Measurements from ENCODE around the gene DBT. TPM values are rescaled to one million over a fixed set of nuclear protein-coding genes. Genes with fewer than 3 reads are reported as not detected.
"Not testable (repeated sequence)": the region's sequence is repeated elsewhere in the genome, so short reads cannot be mapped to it uniquely, and the experiment has no call there.

The DBT gene
- total RNA-seq: 10 to 100 TPM; 12.3 to 12.5 TPM

DNA sequence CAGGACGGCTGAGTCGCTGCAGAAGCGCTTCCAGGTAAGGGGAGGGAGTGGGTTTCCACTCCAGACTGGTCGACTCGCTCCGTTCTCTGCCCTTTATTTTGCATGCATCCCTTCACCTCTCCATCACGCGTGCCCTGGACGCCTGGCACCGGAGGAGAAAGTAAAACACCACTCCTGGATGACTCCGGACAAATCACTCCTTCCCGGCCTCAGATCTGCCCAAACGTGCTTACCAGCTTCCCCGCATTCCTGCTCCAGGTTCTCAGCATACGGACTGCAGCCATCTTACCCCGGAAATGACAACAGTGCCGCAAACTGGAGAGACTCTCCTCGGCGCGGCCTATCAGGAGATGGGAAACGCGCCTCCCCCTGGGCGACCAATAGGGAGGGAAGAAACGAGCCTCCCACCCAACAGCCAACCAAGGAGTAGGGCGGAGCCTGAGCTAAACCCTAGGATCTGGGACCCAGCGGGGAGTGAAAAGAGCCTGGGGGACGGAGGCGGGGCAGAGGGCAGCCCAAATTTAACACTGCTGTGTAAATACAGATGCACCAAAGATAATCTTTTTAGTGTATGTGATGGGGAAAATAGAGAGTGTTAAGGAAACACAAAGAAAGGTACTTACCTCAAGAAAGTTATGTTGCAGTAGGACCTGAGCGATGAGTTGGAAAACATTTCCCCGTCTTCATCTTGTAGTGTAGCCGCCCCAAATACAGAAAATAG lies at the start of gene DBT:
Gene DBT (minus strand): TSS at position 298 of the 721 bp plus-strand sequence. CDS start 14 bp downstream, at position 284.
- Mint-ChIP-seq H3K9me3 (no peaks in the 10 kb centered on the region), H3K4me3 (no peak within 1 kb of the TSS), H3K36me3 (ENCODE audit: low read depth) (no peaks in the 10 kb centered on the region), H3K4me1 (ENCODE audit: low read depth) (peaks cover 18% of the 10 kb centered on the region), H3K27me3 (ENCODE audit: low read depth) (no peaks in the 10 kb centered on the region), H3K27ac (no peak within 1 kb of the TSS)
- peak; percentile 97 for DNase-seq
- intact Hi-C loops (cut with micrococcal nuclease): loop anchor here (1.0 to 5.0 kb wide), 9 partner anchors 17 to 1377 kb away; partner anchors contain the start of genes AGL, RTCA and TRMT13
- CTCF ChIA-PET: interaction anchor here (0.8 to 1.5 kb wide), 3 partner anchors 15 to 214 kb away, joined by 3 to 5 read pairs (median 3); partner anchors contain the start of gene TRMT13

DNA sequence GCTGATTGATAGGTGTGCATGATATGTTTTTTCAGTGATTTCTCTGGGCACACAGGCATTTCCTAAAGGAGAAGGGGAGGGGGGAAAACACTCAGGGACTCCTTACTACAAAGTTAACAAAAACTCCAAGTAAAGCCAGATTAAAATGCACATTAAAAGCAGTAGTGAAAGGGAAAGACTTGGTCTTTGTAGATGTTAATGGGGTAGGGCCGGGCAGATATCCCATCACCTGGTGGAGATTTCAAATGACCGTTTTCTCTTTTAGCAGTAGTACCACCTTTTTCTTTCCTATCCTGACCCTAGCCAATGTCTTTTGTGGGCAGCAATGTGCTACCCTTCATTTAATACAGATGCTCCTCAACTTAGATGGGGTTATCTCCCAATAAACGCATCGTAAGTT lies 48.9 kb upstream of the DBT start:
- H3K27me3 Mint-ChIP-seq (ENCODE audit: low read depth): no peaks in the 10 kb centered on the region
- H3K9me3 Mint-ChIP-seq: no peaks in the 10 kb centered on the region
- no peaks in the 10 kb centered on the region for H3K36me3 Mint-ChIP-seq (ENCODE audit: low read depth)
- peaks cover 5% of the 10 kb centered on the region for H3K4me1 Mint-ChIP-seq (ENCODE audit: low read depth)
- no peak for DNase-seq
- intact Hi-C loops (cut with micrococcal nuclease): no loop called here
- H3K4me3 Mint-ChIP-seq: no peak overlapping the region
- CTCF ChIA-PET: interaction anchor here (1.2 kb wide), 2 partner anchors 9 to 161 kb away, joined by 3 read pairs; no protein-coding TSS in a partner anchor
- H3K27ac Mint-ChIP-seq: no peak overlapping the region

DNA sequence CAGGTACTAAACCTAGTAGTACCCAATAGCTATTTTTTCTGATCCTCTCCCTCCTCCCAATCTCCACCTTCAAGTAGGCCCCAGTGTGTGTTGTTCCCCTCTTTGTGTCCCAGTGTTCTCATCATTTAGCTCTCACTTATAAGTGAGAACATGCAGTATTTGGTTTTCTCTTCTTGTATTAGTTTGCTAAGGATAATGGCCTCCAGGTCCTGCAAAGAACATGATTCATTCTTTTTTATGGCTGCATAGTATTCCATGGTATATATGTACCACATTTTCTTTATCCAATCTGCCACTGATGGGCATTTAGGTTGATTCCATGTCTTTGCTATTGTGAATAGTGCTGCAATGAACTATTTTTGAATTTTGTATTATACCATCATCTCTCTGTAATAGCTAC lies 47.4 kb upstream of the DBT start:
- H3K4me3 Mint-ChIP-seq; H3K27ac Mint-ChIP-seq; DNase-seq; H3K9me3 Mint-ChIP-seq; intact Hi-C loops (cut with micrococcal nuclease); H3K27me3 Mint-ChIP-seq (ENCODE audit: low read depth); H3K4me1 Mint-ChIP-seq (ENCODE audit: low read depth); H3K36me3 Mint-ChIP-seq (ENCODE audit: low read depth): not testable (repeated sequence)
- CTCF ChIA-PET: interaction anchor here (1.5 kb wide), 1 partner anchor 61 kb away, joined by 3 read pairs; no protein-coding TSS in a partner anchor

DNA sequence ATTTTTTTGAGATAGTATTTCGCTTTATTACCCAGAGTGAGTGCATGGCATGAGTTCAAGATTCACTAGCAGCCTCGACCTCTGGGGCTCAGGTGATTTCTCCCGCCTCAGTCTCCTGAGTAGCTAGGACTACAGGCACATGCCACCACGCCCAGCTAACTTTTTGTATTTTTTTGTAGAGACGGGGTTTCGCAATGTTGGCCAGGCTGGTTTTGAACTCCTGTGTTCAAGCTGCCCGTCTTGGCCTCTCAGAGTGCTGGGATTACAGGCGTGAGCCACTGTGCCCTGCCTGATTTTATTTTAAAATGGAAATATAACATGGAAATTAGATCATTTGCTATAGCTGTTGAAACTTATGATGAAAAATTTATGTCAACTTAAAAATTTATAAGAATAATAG lies 46.5 kb upstream of the DBT start:
- Mint-ChIP-seq H3K36me3 (ENCODE audit: low read depth) (peaks cover 5% of the 10 kb centered on the region), H3K4me1 (ENCODE audit: low read depth) (peaks cover 7% of the 10 kb centered on the region), H3K27ac (no peak overlapping the region), H3K4me3 (no peak overlapping the region), H3K9me3 (no peaks in the 10 kb centered on the region), H3K27me3 (ENCODE audit: low read depth) (no peaks in the 10 kb centered on the region)
- CTCF ChIA-PET: interaction anchor here (1.5 kb wide), 1 partner anchor 62 kb away, joined by 3 read pairs; no protein-coding TSS in a partner anchor
- no peak for DNase-seq
- intact Hi-C loops (cut with micrococcal nuclease): no loop called here

DNA sequence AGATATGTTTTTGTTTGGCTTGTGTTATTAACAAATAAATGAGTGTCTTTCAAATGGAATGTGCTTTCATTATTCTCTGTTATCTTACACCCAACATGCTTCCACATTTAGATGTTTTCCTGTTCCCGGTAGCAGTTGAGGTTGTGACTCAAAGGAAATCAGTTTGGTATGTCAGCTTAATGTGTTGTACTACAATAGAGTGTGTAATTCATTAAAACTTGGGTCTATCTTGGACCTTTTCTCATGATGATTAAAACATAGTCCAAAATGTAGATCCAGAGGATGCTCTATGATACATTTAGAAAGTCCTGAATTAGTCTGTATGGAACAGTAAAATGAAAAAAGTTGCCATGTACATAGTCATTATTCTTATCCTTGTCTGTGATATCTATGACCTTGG lies 43.1 kb upstream of the DBT start:
- H3K27ac Mint-ChIP-seq: no peak overlapping the region
- intact Hi-C loops (cut with micrococcal nuclease): loop anchor here (5.0 kb wide), 1 partner anchor 165 kb away; no protein-coding TSS in a partner anchor
- H3K4me3 Mint-ChIP-seq: no peak overlapping the region
- H3K9me3 Mint-ChIP-seq: no peaks in the 10 kb centered on the region
- CTCF ChIA-PET: no interaction called here
- peaks cover 7% of the 10 kb centered on the region for H3K36me3 Mint-ChIP-seq (ENCODE audit: low read depth)
- no peaks in the 10 kb centered on the region for H3K27me3 Mint-ChIP-seq (ENCODE audit: low read depth)
- peaks cover 3% of the 10 kb centered on the region for H3K4me1 Mint-ChIP-seq (ENCODE audit: low read depth)
- DNase-seq: no peak

DNA sequence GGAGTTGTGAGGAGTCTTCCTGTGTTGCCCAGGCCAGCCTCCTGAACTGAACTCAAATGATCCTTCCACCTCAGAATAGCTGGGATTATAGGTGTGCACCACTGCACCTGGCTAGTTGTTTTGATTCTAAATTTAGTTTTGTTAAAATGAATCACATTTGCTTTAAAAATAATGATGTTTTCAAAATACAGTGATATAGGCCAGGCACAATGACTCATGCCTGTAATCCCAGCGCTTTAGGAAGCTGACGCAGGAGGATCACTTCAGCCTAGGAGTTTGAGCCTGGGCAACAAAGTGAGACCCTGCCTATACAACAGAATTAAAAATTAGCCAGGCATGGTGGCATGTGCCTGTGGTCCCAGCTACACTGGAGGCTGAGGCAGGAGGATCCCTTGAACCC lies 40.7 kb upstream of the DBT start:
- Mint-ChIP-seq H3K4me3 (no peak overlapping the region), H3K27ac (peak overlapping the region; percentile 36), H3K27me3 (ENCODE audit: low read depth) (no peaks in the 10 kb centered on the region), H3K36me3 (ENCODE audit: low read depth) (peaks cover 17% of the 10 kb centered on the region), H3K4me1 (ENCODE audit: low read depth) (peaks cover 4% of the 10 kb centered on the region), H3K9me3 (no peaks in the 10 kb centered on the region)
- CTCF ChIA-PET: interaction anchor here (0.6 to 1.6 kb wide), 2 partner anchors 15 to 168 kb away, joined by 6 to 7 read pairs; no protein-coding TSS in a partner anchor
- DNase-seq: no peak
- intact Hi-C loops (cut with micrococcal nuclease): loop anchor here (5.0 kb wide), 1 partner anchor 167 kb away; no protein-coding TSS in a partner anchor

DNA sequence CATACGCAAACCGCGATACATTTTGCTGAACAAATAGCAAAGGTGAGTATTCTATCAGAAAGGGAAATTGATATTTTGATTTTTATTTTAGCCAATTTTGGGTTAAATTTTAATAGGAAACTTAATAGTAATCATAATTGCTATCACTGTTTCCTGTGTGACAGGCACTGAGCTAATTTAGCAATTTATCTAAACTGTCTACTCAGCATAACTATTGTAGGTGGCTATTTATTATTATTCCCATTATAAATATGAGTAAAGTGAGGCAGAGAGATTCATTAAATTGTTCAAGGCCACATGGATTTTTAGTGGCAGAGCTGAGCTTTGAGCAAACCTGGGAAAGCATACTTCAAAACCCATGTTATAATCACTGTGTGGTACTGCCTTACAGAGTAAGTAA lies 37.5 kb upstream of the DBT start:
- no peak for DNase-seq
- H3K9me3 Mint-ChIP-seq: no peaks in the 10 kb centered on the region
- no peak overlapping the region for H3K27ac Mint-ChIP-seq
- intact Hi-C loops (cut with micrococcal nuclease): no loop called here
- peaks cover 1% of the 10 kb centered on the region for H3K4me1 Mint-ChIP-seq (ENCODE audit: low read depth)
- no peaks in the 10 kb centered on the region for H3K27me3 Mint-ChIP-seq (ENCODE audit: low read depth)
- H3K36me3 Mint-ChIP-seq (ENCODE audit: low read depth): peaks cover 23% of the 10 kb centered on the region
- CTCF ChIA-PET: interaction anchor here (0.5 kb wide), 1 partner anchor 235 kb away, joined by 3 read pairs; no protein-coding TSS in a partner anchor
- H3K4me3 Mint-ChIP-seq: no peak overlapping the region

DNA sequence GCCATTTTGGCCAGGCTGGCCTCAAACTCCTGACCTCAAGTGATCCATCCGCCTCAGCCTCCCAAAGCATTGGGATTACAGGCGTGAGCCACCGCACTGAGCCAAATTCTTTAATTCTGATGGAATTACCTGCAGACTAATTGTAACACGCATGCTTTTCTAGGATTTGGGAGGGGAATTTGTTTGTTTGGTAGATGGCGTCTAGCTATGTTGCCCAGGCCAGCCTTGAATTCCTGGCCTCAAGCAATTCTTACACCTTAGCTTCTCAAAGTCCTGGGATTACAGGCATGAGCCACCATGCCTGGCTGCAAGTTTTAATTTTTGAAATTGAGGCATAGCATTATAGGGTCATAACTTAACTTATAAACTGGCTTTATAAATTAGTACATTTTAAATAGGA lies 35.0 kb upstream of the DBT start:
- Mint-ChIP-seq H3K36me3 (ENCODE audit: low read depth) (peaks cover 29% of the 10 kb centered on the region), H3K4me1 (ENCODE audit: low read depth) (peaks cover 4% of the 10 kb centered on the region)
- CTCF ChIA-PET: no interaction called here

DNA sequence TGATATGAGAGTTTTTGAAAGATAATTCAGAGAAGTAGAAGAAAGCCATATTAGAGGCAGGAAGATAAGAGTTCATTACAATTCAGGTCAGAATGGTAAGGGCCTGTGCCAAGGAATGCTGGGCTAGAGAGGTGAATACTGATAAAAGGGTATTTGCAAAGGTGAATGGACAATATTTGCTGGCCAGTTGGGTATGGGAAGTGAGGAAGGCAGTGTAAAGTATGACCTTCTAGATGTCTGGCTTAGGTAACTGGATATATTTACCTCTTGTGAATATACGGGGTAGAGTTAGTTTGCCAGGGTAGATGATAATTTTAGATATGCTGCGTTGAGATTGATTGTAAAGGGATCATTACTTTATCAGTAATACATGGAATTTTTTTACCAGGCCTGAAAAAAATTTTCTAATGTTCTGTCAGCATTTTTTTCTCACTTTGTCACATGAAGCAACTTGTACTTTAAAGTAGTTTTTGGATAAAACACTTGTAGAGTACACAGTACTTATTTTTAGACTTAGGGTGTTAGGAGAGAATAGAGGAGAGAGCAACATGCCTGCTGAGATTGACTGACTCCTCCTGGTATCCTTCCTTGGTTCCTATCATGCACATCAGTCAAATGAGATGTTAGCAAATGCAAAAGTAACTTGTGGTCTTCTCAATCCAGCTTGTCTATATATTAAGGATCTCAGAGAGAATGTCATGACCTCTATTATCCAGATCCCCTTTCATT lies 30.5 kb upstream of the DBT start:
- H3K4me1 Mint-ChIP-seq (ENCODE audit: low read depth): peaks cover 10% of the 10 kb centered on the region
- peaks cover 43% of the 10 kb centered on the region for H3K36me3 Mint-ChIP-seq (ENCODE audit: low read depth)
- H3K9me3 Mint-ChIP-seq: no peaks in the 10 kb centered on the region
- intact Hi-C loops (cut with micrococcal nuclease): loop anchor here (5.0 kb wide), 1 partner anchor 587 kb away; no protein-coding TSS in a partner anchor
- no peak for DNase-seq
- H3K27ac Mint-ChIP-seq: no peak overlapping the region
- H3K4me3 Mint-ChIP-seq: no peak overlapping the region
- CTCF ChIA-PET: no interaction called here
- H3K27me3 Mint-ChIP-seq (ENCODE audit: low read depth): no peaks in the 10 kb centered on the region

More for the DNA sequence above, 35.0 kb upstream of the DBT start:
- intact Hi-C loops (cut with micrococcal nuclease): no loop called here
- Mint-ChIP-seq H3K27ac (no peak overlapping the region), H3K4me3 (no peak overlapping the region), H3K9me3 (no peaks in the 10 kb centered on the region), H3K27me3 (ENCODE audit: low read depth) (no peaks in the 10 kb centered on the region)
- no peak for DNase-seq

DNA sequence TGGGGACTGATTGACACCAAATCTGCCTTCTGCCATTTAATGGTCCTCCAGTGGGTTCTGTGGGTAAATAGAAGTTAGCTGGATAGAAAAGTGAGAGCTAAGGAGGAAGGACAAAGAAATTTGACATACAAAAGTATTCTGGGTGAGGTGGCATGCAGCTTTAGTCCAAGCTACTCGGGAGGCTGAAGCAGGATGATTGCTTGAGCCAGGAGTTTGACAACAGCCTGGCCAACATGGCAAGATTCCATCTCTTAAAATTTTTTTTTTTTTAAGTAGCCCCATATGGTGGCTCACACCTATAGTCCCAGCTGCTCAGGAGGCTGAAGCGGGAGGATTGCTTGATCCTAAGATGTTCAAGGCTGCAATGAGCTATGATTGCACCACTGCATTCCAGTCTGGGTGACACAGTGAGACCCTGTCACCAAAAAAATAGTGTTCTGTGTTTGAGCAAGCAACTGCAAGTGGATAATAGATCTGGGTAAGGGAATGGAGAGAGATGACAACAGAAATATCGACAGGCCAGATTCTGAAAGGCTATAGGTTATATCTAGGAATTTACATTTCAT lies 29.8 kb upstream of the DBT start:
- intact Hi-C loops (cut with micrococcal nuclease): loop anchor here (5.0 kb wide), 1 partner anchor 588 kb away; no protein-coding TSS in a partner anchor
- CTCF ChIA-PET: interaction anchor here (0.6 kb wide), 1 partner anchor 14 kb away, joined by 4 read pairs; no protein-coding TSS in a partner anchor
- Mint-ChIP-seq H3K4me1 (ENCODE audit: low read depth) (peaks cover 10% of the 10 kb centered on the region), H3K4me3 (no peak overlapping the region), H3K36me3 (ENCODE audit: low read depth) (peaks cover 43% of the 10 kb centered on the region), H3K27me3 (ENCODE audit: low read depth) (no peaks in the 10 kb centered on the region), H3K27ac (no peak overlapping the region), H3K9me3 (no peaks in the 10 kb centered on the region)
- DNase-seq: no peak

DNA sequence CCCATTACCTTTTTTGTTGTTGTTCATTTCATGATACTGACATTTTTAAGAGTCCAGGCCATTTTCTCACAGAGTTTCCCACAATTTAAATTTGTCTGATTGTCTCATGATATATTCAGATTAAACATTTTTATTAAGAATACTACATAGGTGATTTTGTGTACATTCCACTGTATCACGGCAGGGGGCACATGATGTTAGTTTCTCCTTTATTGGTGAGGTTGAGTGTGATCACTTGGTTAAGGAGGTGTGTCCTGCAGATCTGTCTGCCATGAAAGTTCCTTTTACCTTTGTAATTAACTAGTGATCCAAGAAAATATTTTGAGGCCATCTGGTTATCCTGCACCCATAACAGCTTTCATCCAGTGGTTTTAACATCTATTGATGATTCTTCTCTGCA lies 28.2 kb upstream of the DBT start:
- intact Hi-C loops (cut with micrococcal nuclease): loop anchor here (1.0 to 5.0 kb wide), 2 partner anchors 181 to 589 kb away; no protein-coding TSS in a partner anchor
- DNase-seq: peak; percentile 40
- no peak overlapping the region for H3K4me3 Mint-ChIP-seq
- H3K36me3 Mint-ChIP-seq (ENCODE audit: low read depth): peaks cover 48% of the 10 kb centered on the region
- CTCF ChIA-PET: interaction anchor here (0.6 to 1.0 kb wide), 3 partner anchors 9 to 505 kb away, joined by 3 to 5 read pairs (median 3); no protein-coding TSS in a partner anchor
- no peaks in the 10 kb centered on the region for H3K9me3 Mint-ChIP-seq
- H3K4me1 Mint-ChIP-seq (ENCODE audit: low read depth): peaks cover 12% of the 10 kb centered on the region
- H3K27me3 Mint-ChIP-seq (ENCODE audit: low read depth): no peaks in the 10 kb centered on the region
- H3K27ac Mint-ChIP-seq: no peak overlapping the region

DNA sequence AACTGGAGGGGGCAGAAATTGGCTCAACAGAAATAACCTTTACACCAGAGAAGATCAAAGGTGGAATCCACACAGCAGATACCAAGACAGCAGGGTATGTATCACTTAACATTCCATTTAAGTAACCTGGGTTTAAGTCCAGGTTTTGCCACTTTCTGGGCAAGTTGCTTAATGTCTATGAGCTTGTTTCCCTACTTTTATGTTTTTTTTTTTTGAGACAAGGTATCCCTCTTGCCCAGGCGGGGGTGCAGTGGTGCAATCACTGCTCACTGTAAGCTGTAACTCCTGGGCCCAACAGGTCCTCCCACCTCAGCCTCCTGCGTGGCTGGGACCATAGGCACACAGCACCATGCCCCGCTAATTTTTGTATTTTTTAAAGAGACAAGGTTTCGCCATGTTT lies 18.6 kb upstream of the DBT start:
- CTCF ChIA-PET: interaction anchor here (0.6 to 1.3 kb wide), 6 partner anchors 9 to 295 kb away, joined by 3 to 5 read pairs (median 4); no protein-coding TSS in a partner anchor
- intact Hi-C loops (cut with micrococcal nuclease): loop anchor here (5.0 to 10.0 kb wide), 4 partner anchors 174 to 627 kb away; partner anchors contain the start of genes EXTL2, GPR88 and SLC30A7
- Mint-ChIP-seq H3K36me3 (ENCODE audit: low read depth) (peaks cover 37% of the 10 kb centered on the region), H3K4me3 (no peak overlapping the region), H3K27ac (peak overlapping the region; percentile 15), H3K9me3 (no peaks in the 10 kb centered on the region), H3K4me1 (ENCODE audit: low read depth) (peaks cover 41% of the 10 kb centered on the region), H3K27me3 (ENCODE audit: low read depth) (no peaks in the 10 kb centered on the region)
- DNase-seq: no peak
